ENCODE data around the gene NSUN3. TPM values are rescaled to one million over a fixed set of nuclear protein-coding genes. Genes with fewer than 3 reads are reported as not detected.

The NSUN3 gene
- total and polyA plus RNA-seq, 2 of the 8 experiments (the other 6 are each of a cell fraction or from before 2014, with no cell fraction given): 2.1 to 5.1 TPM

GRCh38 chr3:94106268-94106667 is 43.4 kb downstream of the NSUN3 start:
- H4K91ac ChIP-seq (replicated peaks; ENCODE audit: insufficient read length, low read length): no peak overlapping the region
- no peaks in the 10 kb centered on the region for H3K23me2 ChIP-seq (ENCODE audit: low read depth, low read length)
- FAIRE-seq: no peak
- H3K56ac ChIP-seq (replicated peaks; ENCODE audit: insufficient read length, low read depth, low read length): no peak overlapping the region
- no peaks in the 10 kb centered on the region for H3K4me1 ChIP-seq (replicated peaks in 1 of 4; ENCODE audit: control insufficient read depth in 3 of 4, insufficient read depth in 4 of 4, low read length in 3 of 4)
- no peak overlapping the region for H2BK20ac ChIP-seq (ENCODE audit: low read length)
- H2AK5ac ChIP-seq (ENCODE audit: low read depth, low read length): no peak overlapping the region
- no peak overlapping the region for H3K23ac ChIP-seq (ENCODE audit: insufficient read length)
- no peak overlapping the region for H3K27ac ChIP-seq (ENCODE audit: low read depth, low read length)
- 92% methylated on average over 5 of the region's 5 CpGs; no CpG with 5 or more reads in 1 of the 2 experiments for WGBS, 2 experiments (ENCODE audit: extremely low coverage in 1 of 2, insufficient coverage in 1 of 2, insufficient read length in 1 of 2, insufficient replicate concordance in 2 of 2, low coverage in 1 of 2, low lambda C conversion rate in 2 of 2, missing lambda C conversion rate in 1 of 2)
- no peak overlapping the region for H2BK12ac ChIP-seq (ENCODE audit: low read depth, low read length)
- no peak overlapping the region for H2BK120ac ChIP-seq (replicated peaks; ENCODE audit: low read depth, low read length)
- no peaks in the 10 kb centered on the region for H3K79me2 ChIP-seq (ENCODE audit: control insufficient read depth in 1 of 2, insufficient read depth in 2 of 2, low read length in 2 of 2)
- ChIA-PET CTCF (ENCODE audit: partially characterized antibody) (no interaction called here), POLR2A (ENCODE audit: partially characterized antibody) (no interaction called here)
- no peak overlapping the region for H3K9ac ChIP-seq (replicated peaks in 1 of 4; ENCODE audit: extremely low read depth in 1 of 4, low read depth in 3 of 4, low read length in 3 of 4)
- H3K4ac ChIP-seq (replicated peaks; ENCODE audit: insufficient read length, low read depth, low read length): no peak overlapping the region
- H2BK5ac ChIP-seq (ENCODE audit: low read depth, low read length): no peak overlapping the region
- no peaks in the 10 kb centered on the region for H3K9me3 ChIP-seq (ENCODE audit: insufficient read depth in 2 of 2, low read depth in 1 of 2, low read length in 1 of 2)
- no peaks in the 10 kb centered on the region for H3K27me3 ChIP-seq (replicated peaks in 1 of 4; ENCODE audit: control insufficient read depth in 3 of 4, extremely low read depth in 1 of 4, insufficient read depth in 3 of 4, low read length in 3 of 4)
- DNase-seq (ENCODE audit: low read depth in 1 of 2, low spot score in 2 of 2): no peak
- no peak overlapping the region for H3K14ac ChIP-seq (ENCODE audit: insufficient read length)
- H4K5ac ChIP-seq (ENCODE audit: insufficient read length, low read depth, low read length): no peak overlapping the region
- no peaks in the 10 kb centered on the region for H3K79me1 ChIP-seq (ENCODE audit: low read depth, low read length)
- no peak overlapping the region for H3K4me3 ChIP-seq (ENCODE audit: extremely low read depth in 1 of 4, insufficient read depth in 2 of 4, low read depth in 3 of 4, low read length in 4 of 4)
- no peak overlapping the region for H4K8ac ChIP-seq (ENCODE audit: extremely low read depth, insufficient read depth, low read length)
- H3K18ac ChIP-seq (ENCODE audit: extremely low read depth, low read length): no peak overlapping the region
- no peak overlapping the region for H2AFZ ChIP-seq (ENCODE audit: low read length)
- H2BK15ac ChIP-seq (ENCODE audit: low read length): no peak overlapping the region
- no peak overlapping the region for H3K4me2 ChIP-seq (ENCODE audit: insufficient read depth in 1 of 2, low read depth in 2 of 2, low read length in 2 of 2)
- peaks cover 0 to 2% of the 10 kb centered on the region in 2 experiments for H4K20me1 ChIP-seq (replicated peaks in 1 of 2; ENCODE audit: control insufficient read depth in 1 of 2, insufficient read depth in 2 of 2, low read length in 2 of 2)
- H3K36me3 ChIP-seq (ENCODE audit: control insufficient read depth in 2 of 4, insufficient read depth in 4 of 4, low read length in 3 of 4): no peaks in the 10 kb centered on the region; a peak in 1 of 8 replicates
- no peak for TF ChIP-seq BCL11A (IDR thresholded peaks at IDR 0.05; ENCODE audit: low read depth in 2 of 2, low read length in 2 of 2)
- TF ChIP-seq TAF7 (optimal IDR thresholded peaks at IDR 0.05; ENCODE audit: borderline replicate concordance, low read depth, low read length): no peak
- no peak for TF ChIP-seq CTCF (IDR thresholded peaks at IDR 0.05; ENCODE audit: control extremely low read depth in 1 of 3, insufficient read depth in 1 of 3, low read depth in 1 of 3, low read length in 3 of 3)
- no peak for TF ChIP-seq KDM5A (IDR thresholded peaks at IDR 0.05; ENCODE audit: low read length)
- TF ChIP-seq CHD1 (IDR thresholded peaks at IDR 0.05; ENCODE audit: low read depth, low read length): no peak
- TF ChIP-seq HDAC6 (IDR thresholded peaks at IDR 0.05; ENCODE audit: low read depth, low read length): no peak
- TF ChIP-seq USF2 (IDR thresholded peaks at IDR 0.05; ENCODE audit: low read length): no peak
- TF ChIP-seq SRF (IDR thresholded peaks at IDR 0.05; ENCODE audit: low read depth, low read length): no peak
- no peak for TF ChIP-seq POLR2AphosphoS5 (IDR thresholded peaks at IDR 0.05; ENCODE audit: low read depth, low read length)
- no peak for TF ChIP-seq BRCA1 (IDR thresholded peaks at IDR 0.05; ENCODE audit: low read depth, low read length)
- TF ChIP-seq ASH2L (IDR thresholded peaks at IDR 0.05; ENCODE audit: low read length): no peak
- TF ChIP-seq POLR2A (IDR thresholded peaks at IDR 0.05; ENCODE audit: control extremely low read depth in 1 of 2, low read depth in 2 of 2, low read length in 2 of 2): no peak
- no peak for TF ChIP-seq POU5F1 (IDR thresholded peaks at IDR 0.05; ENCODE audit: low read depth, low read length)
